HG03442 (cell line): ENCODE measurements around the gene AKNA.

ENCODE experiments used
- ATAC-seq: cut with Tn5 transposase; IDR thresholded peaks from one replicate; pipeline ENCODE4 v1.9.1; 2021; ENCODE audit warnings: mild to moderate bottlenecking, moderate library complexity; ENCODE audit not compliant: unreplicated experiment

AKNA gene

DNA sequence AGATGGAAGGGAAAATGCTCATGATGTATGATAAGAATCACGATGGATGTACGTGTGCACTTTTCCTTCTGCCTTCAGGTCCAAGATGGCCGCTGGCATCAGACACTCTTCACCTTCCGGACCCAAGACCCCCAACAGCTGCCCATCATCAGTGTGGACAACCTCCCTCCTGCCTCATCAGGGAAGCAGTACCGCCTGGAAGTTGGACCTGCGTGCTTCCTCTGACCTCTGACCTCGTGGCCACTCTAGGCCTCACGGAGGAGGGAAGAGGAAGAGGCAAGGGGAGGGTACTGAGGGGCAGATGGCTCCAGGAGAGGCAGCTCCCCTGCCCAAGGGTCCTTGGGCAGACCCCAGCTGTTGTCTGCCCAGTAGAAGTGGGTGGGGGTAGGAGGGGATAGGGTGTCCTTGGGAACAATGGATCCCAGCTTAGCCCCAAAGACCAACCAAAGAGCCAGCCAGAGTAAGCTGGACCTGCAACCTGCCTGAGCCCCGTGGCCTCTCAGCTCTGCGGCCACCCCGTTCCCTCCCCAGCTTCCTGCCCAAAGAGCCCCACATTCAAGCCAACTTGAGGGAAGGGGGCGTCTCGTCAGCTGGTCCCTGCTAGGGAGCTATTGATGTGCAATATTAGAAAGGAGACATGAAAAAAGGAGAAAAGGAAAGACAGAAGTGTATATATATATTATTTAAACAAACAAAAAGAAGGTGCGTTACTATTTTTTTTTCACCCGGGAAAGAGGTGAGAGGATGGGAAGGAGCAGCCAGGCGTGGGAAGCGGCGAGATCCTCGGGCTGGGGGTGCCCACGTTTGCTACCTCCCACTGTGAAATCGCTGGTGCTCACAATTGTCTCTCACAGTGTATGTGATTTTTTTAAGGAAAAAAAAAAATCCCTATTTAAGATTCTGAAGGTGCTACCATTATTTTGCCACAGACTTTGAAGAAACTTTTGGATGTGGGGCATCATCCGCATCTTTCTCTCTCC is 77.0 kb downstream of the AKNA start:
- ATAC-seq: no peak

DNA sequence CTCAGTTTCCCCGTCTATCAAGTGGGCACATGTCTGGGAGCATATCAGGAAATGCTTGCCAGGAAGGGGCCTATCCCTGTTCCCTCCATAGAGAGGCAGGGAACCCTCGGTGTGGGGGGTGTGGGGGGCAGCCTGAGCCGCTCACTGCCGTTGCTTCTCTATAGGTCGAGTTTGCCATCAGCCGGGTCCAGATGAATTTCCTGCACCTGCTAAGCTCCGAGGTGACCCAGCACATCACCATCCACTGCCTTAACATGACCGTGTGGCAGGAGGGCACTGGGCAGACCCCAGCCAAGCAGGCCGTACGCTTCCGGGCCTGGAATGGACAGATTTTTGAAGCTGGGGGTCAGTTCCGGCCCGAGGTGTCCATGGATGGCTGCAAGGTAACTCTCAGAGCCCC is 78.7 kb downstream of the AKNA start:
- no peak for ATAC-seq

DNA sequence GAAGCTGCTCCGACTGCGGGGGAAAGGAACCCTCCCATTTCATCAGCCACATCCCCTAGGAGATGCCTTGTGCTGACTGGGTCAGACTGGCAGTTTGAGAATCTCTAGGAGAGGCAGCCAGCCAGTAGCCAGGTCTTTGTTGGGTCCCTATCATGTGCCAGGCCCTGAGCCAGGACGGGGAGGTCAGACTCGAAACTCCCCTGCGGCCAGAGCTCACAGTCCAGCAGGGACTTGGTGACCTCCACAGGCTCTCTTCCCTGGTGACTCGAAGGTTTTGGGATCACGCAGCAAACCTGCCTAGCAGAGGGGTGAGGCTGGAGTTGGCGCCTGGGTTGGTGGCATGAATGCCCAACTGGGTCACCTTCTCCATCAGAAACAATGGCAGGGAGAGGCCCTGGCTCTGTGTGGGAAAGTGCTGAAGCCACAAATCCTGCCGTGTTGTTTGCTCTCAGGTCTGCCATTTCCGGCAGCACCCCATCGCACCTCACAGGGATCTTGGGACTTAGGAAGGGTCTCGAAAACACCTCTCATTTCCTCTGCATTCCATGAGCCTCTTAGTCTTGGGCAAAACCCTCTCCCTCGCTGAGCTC is 79.3 kb downstream of the AKNA start:
- ATAC-seq: no peak

DNA sequence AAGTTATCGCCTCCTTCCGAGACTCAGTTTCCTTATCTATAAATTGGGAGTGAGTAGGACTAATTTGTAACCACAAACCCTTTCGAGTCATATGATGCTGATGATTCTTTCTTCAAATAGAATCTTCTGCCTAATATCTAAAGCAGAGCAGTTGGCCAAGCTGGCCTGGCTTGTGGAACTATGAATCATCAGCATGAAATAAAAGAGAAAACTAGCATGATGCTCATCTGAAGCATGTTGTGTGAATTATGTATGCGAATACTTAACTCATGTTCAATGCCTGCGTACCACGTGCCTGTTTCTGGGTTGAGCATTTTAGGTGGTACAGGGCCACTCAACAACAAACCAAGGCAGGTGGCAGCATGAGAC is 79.9 kb downstream of the AKNA start:
- ATAC-seq: no peak

DNA sequence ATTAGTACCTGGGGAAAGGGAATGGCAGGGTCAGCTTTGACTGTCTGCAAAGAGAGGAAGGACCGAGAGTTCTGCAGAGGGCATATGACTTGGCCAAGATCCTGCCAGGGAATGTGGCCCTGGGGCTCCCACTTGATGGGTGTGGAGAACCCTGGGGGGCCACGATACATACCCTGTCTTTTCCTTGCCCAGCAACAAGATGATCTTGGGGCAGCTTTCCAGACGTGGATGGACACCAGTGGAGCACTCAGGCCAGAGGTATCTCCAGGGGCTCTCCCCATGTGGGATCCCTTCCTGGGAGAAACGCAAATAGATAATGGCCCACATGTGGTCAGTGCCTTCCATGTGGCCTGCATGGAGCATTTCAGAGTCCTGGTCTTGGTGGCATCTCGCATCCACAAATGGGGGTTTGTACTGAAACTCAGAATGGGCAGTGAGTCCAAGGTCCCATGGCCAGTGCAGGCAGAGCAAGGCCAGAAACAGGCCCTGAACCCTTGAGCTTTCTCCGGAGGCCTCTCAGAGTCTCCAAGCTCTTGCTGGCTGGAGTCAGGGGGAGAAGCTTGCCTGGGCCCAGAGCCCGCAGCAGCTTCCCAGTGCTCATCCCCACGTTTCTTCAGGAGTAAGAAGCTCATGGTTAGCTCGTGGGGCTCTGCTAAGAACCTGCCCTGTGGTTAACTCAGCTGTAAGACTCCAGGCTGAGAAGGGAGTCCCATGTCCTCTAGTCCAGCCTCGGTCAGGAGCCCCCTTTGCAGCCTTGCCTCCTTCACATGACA is 83.2 kb downstream of the AKNA start:
- no peak for ATAC-seq

DNA sequence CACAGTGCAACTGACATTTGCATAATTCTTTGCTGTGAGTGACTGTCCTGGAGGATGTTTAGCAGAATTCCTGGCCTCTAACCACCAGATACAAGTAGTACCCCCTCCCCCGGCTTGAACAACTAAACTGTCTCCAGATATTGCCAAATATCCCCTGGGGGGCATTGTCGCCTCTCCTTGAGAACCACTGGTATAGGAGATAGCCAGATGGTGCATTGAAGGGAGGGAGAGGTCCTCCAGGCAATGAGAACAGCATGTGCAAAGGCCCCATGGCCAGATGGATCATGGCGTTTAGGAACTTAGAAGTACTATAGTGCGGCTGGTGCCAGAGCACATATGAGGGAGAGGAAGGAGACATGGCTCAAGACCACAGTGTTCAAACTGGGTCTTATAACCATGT is 83.8 kb downstream of the AKNA start:
- ATAC-seq: no peak

DNA sequence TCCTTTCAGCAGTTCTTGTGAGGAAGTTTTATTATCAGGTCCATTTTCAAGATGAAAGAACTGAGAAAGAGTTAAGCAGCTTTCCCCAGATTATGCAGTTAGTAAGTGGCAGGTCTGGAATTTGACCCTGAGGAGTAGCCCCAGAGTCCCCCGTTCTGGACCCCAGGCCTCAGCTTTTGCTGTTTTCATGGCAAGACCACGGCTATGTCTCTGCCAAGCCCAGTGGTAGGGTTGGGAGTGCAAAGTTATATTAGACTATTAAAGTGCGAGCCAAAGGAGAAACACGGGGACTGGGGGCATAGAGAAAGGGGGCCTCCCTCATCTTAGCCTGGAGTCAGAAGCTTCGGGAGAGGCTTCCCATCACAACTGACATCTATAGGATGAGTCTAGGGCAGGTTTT is 84.2 kb downstream of the AKNA start:
- ATAC-seq: no peak

DNA sequence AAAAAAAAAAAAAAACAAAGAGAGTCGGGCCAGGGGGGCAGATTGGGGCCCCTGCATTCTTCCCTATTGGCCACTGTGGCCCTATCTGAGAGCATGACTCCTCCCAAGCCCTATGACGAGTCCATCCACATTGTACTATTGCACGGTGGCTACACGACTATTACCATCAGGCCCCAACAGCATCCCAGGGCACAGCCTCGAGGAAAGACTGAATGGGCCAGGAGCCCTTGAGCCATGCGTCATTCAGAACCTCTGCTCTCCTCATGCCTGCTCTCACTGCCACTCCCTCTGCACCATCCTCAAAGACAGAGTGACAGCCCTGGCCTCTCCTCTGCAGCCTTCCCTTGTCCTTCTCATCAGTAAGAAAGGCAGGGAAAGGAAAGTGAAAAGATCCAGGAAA is 85.1 kb downstream of the AKNA start:
- no peak for ATAC-seq

DNA sequence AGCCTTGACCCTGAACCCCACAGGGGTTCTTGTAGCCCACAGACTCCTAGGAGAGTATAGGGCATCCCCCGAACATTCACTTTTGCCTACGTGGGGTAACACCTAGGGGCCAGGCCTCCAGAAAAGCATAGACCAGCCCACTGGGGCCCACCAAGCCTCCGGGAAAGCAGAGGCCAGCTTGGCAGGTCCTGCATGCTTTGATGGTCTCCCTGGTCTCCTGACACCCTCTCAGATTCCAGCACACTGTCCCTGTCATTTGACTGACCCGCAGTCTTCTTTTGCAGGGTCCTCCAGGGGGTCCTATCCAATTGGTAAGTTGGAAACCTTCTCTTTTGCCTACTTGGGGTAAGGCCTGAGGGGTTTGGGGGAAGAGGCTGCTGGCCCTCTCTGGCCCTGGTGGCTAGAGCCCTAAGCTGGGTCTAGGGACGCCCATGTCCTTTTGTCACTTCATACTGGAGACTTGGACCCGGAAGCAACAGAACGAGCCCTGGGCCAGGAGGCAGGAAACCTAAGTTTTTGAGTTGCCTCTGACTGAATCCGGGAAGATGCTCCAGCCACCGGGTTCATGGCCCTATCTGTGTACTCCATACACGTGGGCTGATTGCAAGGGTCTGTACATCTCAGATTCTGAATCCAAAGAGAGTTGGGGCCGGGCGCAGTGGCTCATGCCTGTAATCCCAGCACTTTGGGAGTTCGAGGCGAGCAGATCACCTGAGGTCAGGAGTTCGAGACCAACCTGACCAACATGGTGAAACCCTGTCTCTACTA is 85.8 kb downstream of the AKNA start:
- no peak for ATAC-seq

DNA sequence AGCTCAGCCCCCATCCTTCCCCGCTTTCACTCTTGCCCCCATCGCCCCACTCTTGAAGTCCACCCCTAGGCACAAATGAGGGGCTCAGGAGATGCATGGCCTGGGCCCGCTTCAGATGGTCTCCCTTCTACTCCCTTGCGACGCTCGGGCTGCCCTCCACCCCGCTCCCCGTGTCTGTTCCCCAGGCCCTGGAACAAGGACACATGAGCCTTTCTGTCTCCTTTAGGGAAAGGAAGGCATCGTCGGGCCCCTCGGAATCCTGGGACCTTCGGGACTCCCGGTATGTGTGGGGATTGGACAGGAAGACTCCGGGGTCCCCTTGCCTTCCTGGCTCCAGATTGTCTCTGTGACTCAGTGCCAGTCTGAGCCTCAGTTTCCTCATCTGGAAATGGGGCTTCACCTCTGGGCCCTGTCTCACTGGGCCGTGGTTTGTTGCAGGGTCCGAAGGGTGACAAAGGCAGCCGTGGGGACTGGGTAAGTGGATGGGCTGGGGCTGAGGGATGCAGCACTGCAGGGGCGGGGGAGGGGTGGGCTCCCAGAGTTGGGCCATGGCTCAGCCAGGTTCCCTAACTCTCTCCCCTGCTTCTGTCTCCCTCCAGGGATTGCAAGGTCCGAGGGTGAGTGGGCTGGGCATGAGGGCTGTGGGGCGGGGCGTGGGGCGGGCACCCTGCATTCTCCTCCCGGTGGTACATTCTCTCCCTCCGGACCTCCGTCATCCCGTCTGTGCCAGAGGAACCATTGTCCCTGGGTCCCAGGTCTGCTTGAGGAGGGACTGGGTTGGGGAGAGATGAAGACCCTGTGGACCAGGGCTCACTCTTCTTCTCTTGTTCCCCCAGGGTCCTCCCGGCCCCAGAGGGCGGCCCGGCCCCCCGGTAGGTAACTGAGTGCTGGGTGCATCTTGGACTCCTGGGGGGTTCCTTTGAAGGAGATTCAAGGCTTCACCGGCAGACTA is 86.7 kb downstream of the AKNA start:
- ATAC-seq: no peak

DNA sequence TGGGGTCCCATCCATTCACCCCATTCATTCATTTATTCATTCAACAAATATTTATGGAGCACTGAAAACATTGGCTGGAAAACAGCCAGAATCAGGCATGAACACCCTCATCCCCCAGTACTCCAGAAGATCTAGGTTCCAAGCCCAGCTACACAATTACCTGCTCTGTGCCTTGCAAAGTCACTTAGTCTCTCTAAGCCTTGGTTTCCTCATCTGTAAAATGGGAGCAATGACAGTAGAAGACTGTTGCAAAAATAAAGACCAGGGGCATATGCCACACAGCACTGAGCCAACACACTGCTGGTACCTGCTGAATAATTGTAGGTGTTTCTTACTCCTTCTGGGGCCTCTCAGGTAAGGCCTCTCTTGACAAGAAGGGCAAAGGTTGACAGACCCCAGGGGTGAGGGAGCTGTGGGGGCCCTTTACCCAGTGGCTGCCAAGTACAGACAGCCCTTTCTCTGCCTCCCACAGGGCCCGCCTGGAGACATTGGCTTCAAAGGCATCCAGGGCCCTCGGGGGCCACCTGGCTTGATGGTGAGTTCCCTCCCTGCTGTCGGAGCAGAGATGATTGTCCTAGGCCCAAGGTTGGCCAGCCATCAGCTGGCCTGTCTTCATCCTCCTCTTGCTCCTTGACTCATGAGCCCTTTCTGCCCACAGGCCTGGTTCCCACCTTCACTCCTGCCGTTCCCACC is 87.5 kb downstream of the AKNA start:
- ATAC-seq: no peak

DNA sequence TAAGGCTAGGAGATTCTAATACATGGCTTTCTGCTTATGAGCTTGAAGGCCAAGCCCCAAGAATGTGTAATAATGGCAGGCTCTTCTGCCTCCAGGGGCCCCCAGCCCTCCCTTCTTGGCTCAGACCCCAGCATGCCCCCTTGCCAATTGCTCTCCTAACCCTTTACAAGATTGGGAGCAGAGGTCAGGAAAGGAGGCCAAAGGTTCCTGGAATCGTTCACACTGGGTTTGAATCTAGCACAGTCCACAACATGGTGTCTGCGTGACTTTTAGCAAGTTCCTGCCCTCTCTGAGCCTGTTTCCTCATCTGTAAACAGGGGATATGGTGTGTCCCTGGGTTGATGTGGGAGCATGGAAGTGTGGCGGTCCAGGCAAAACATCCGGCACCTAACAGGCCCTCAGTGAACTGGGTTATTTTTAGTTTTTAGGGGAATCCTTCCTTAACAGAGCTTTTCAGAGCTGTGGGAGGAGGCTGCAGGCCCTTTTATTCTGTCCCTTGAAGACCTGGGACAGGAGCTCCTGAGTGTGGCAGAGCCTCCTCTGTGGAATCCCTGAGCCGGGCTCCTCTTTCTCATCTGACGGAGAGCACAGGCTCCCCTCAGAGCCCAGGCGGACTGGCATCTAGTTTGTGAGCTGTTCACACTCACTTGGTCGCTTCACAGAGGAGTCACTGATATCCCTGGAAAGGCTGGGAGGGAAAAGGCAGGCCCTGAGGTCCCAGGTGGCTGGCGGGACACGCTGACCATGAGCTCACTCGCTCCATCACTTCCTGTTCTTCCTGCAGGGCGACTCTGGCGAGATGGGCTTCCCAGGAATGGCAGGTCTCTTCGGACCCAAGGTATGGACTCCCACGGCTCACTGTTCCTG is 88.3 kb downstream of the AKNA start:
- no peak for ATAC-seq

DNA sequence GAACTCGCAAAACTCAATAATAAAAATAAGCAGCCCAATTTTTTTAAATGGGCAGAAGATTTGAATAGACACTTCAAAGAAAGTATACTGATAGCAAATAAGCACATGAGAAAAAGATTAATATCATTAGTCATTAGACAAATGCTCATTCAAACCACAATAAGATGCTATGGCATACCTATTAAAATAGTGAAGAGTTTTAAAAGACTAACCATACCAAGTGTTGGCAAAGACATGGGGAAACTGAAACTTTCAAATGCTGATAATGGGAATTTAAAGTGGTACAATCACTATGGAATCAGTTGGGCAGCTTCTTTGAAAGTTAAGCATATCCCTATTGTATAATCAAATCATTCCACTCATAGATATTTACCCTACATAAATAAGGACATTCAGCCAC is 91.4 kb downstream of the AKNA start:
- ATAC-seq: no peak

DNA sequence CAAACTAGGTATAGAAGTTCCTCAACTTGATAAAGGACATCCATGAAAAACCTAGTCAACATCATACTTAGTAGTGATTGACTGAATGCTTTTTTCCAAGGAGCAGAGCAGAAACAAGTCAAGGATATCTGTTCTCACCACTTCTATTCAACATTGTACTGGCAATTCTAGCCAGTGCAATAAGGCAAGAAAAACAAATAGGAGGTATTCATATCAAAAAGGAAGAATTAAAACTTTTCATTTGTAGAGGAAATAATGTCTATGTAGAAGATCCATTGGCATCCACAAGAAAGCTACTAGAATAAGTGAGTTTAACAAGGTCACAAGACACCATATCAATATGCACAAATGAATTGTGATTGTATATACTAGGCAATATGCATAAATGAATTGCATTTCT is 93.1 kb downstream of the AKNA start:
- no peak for ATAC-seq

DNA sequence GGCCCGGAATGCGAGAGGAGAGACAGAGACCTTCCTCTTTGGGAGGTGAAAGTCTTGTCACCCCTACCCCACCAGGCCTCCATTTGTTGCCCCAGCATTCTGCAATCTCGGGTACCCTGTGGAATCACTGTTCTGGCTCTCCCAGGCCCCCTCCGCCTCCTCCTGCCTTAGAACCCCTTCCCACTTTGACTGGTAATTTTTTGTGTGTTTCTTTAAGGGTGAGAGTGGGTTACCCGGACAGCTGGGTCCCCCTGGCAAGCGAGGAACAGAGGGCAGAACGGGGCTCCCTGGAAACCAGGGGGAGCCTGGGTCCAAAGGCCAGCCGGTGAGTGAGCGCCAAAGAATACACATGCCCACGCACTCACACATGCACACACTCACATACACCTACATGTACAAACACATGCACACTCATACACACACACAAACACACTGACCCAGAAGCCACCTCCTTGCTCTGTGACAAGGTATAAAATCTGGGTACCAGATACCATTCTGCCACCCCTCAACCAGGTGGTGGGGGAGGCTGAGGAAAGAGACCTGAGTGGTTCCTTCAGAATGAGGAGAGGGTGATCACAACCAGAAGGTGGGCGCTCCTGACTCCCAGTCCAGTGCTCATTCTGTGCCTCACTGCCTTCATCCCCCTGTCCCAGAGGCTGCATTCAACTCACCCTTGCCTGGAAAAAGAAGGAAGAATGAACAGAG is 95.7 kb downstream of the AKNA start:
- no peak for ATAC-seq

DNA sequence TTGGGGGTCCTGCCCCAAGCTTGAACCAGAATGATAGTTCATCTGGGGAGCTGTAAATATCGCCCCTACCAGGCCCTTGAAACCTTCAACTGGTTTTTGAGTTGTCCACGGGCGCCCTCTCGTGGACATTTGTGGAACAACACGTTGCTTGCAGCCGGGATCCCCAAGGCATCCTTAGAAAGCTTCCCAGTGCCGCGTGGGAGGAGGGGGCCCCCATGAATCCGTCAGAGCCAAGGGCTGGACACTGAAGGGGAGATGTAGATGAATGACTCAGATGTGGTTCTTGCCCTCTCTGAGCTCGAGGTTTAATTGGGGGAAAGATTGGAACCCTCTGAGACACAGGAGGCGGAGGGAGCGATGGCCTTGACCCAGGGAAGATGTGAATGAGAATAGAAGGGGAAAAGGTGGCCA is 96.7 kb downstream of the AKNA start:
- ATAC-seq: no peak

DNA sequence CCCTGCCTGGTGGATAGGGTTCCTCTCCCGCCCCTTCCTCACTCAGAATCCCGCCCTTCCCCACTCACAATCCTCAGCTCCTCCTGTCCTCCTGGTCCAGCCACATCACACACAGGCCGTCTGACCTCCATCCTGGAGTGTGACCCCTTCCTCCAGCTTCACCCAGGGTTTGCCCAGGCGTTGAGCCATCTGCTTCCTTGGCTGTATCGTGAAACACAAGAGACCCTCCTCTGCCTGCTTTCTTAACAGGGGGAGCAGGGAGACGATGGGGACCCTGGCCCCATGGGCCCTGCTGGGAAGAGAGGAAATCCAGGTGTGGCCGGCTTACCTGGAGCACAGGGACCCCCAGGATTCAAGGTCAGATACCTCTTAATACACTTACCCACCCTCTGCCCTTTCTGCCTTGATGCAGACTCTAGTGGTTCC is 97.2 kb downstream of the AKNA start:
- no peak for ATAC-seq
